Panc1 (cell line): ENCODE data around the gene SPPL2A. TPM values are rescaled to one million over a fixed set of nuclear protein-coding genes. Genes with fewer than 3 reads are reported as not detected.

Experiments
- ATAC-seq: fragments of 200-7000 bp; cut with Tn5 transposase; 2 replicates; pipeline ENCODE4 v1.9.1; 2020; ENCODE audit warnings: mild to moderate bottlenecking, moderate library complexity
- BruUV-seq: library from RNA; stranded (reverse); fragments of 400-500 nt; replicated peaks from 2 replicates; lab custom pipeline; 2021; lab: Mats Ljungman, UMichigan
- CTCF ChIA-PET: fragments of 300-600 bp; sonication (Branson Sonifier 250); formaldehyde crosslinking; loops from one replicate; lab custom pipeline; 2022; ENCODE audit warnings: antibody characterized with exemption; lab: Charles Lee
- POLR2A ChIA-PET: fragments of 300-600 bp; sonication (Branson Sonifier 250); formaldehyde crosslinking; loops from one replicate; lab custom pipeline; 2022; ENCODE audit warnings: antibody characterized with exemption; lab: Charles Lee
- DNase-seq: peaks from one replicate; pipeline ENCODE4 v3.0.0-alpha.2; 2010; ENCODE audit warnings: low read depth, low spot score
- H3K27ac ChIP-seq: 2 replicates; pipeline ENCODE4 v1.5.1; 2011; ENCODE audit warnings: mild to moderate bottlenecking, low read length, inconsistent platforms
- H3K27me3 ChIP-seq: fragments of 200-500 bp; sonication (Bioruptor generic); 2 replicates; pipeline ENCODE4 v1.6.0; 2014; ENCODE audit warnings: low read length, inconsistent platforms; ENCODE audit not compliant: control insufficient read depth, insufficient read depth
- H3K36me3 ChIP-seq: fragments of 200-500 bp; sonication (Bioruptor generic); 2 replicates; pipeline ENCODE4 v1.5.1; 2014; ENCODE audit warnings: inconsistent platforms, mild to moderate bottlenecking, low read length, moderate library complexity; ENCODE audit not compliant: control insufficient read depth, insufficient read depth
- H3K4me1 ChIP-seq: 2 replicates; pipeline ENCODE4 v1.5.1; 2011; ENCODE audit warnings: inconsistent platforms, mild to moderate bottlenecking, low read length, moderate library complexity; ENCODE audit not compliant: control insufficient read depth, insufficient read depth
- H3K4me3 ChIP-seq, 2 experiments: 2 replicates each; pipeline ENCODE4 v1.5.1; 2011 to 2012; ENCODE audit warnings: low read depth in 2 of 2, low read length in 2 of 2, mild to moderate bottlenecking in 2 of 2, inconsistent platforms in 1 of 2, moderate library complexity in 1 of 2
- H3K9me3 ChIP-seq: fragments of 200-500 bp; sonication (Bioruptor generic); 2 replicates; pipeline ENCODE4 v1.5.1; 2014; ENCODE audit warnings: low read depth, mild to moderate bottlenecking, inconsistent platforms, low read length, moderate library complexity; ENCODE audit not compliant: control insufficient read depth, insufficient read depth
- CTCF ChIP-seq: fragments of 450-650 bp; IDR thresholded peaks from 2 replicates; pipeline ENCODE4 v1.5.1; 2017; ENCODE audit warnings: mild to moderate bottlenecking
- POLR2AphosphoS5 ChIP-seq: IDR thresholded peaks from 2 replicates; pipeline ENCODE4 v1.6.1; 2012; ENCODE audit warnings: mild to moderate bottlenecking, low read depth, low read length, moderate library complexity
- SIN3A ChIP-seq: IDR thresholded peaks from 2 replicates; pipeline ENCODE4 v1.6.1; 2012; ENCODE audit warnings: low read depth, mild to moderate bottlenecking, low read length, moderate library complexity, borderline replicate concordance; ENCODE audit not compliant: insufficient read depth
- TCF7L2 ChIP-seq: IDR thresholded peaks from 2 replicates; pipeline ENCODE4 v1.6.1; 2011; ENCODE audit warnings: mild to moderate bottlenecking, low read depth, low read length, inconsistent platforms
- in situ Hi-C: cut with HindIII; loops from 2 replicates; pipeline ENCODE4 v1.10.0; 2016; ENCODE audit warnings: low sequenced_read_pairs, low pct_unique_long_range_greater_than_20kb
- intact Hi-C: fragments of 100-400 bp; cut with micrococcal nuclease; formaldehyde crosslinking; loops from one replicate; pipeline ENCODE4 v1.10.0; 2022; ENCODE audit not compliant: unreplicated experiment
- total RNA-seq: library from RNA; stranded (reverse); gene quantifications from one replicate; pipeline ENCODE4 v1.2.1, GENCODE V29; 2021; ENCODE audit not compliant: unreplicated experiment
- TF ChIP-seq, protein P1 (sequence below), 2 experiments: IDR thresholded peaks; 2 replicates each; pipeline ENCODE4 v1.6.1; 2011 to 2012; ENCODE audit warnings: low read depth in 2 of 2, control low read depth in 1 of 2, low read length in 1 of 2, mild to moderate bottlenecking in 1 of 2, moderate library complexity in 1 of 2; ENCODE audit not compliant: insufficient read depth in 1 of 2

The SPPL2A gene
- total RNA-seq, 1 experiment from 2014 or later = 154 TPM

DNA sequence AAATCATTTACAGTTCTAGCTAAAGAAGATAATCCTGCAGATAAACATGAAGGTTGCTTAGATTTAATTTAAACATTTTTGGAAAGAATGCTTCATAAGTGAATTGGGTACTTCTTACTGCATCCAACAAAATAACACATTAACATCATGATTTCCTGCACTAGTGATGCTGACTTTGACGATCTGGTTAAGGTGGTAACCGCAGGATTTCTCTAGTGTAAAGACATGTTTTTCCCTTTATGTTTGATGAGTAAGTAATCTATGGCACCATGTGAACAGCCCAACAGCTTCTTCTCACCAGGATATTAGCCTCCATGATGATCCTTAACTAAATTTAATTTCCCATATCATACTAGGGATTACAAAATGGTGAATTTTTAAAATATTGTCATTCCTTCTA is 14.1 kb downstream of the SPPL2A start:
- CTCF ChIA-PET = no interaction called here

DNA sequence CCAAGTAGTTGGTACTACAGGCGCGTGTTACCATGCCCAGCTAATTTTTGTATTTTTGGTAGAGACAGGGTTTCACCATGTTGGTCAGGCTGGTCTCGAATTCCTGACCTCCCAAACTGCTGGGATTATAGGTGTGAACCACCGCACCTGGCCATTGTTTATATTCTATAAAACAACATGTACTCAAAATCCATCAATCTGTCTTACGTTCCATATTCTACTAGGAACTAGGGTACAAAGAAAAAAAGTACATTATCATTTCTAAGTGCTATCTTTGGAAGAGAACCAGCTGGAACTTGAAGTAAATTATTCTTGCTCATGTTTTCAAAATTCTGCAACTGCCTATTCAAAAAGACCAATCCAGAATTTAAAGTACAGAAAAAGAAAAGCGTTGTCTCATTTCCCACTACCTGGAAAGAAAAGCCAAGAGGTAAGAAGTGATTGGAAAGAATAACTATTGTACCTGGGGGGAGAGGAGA is 15.2 kb downstream of the SPPL2A start:
- Histone ChIP-seq H3K27me3 (no peaks in the 10 kb centered on the region), H3K27ac (no peak overlapping the region), H3K9me3 (no peaks in the 10 kb centered on the region), H3K36me3 (peaks cover 14% of the 10 kb centered on the region; the same call in 1 of the 2 replicates), H3K4me1 (no peaks in the 10 kb centered on the region), H3K4me3 (no peak overlapping the region)
- ChIA-PET CTCF (no interaction called here), POLR2A (no interaction called here)
- ATAC-seq (no peak), DNase-seq (no peak)
- in situ Hi-C loops (no loop called here), intact Hi-C loops (no loop called here)
- TF ChIP-seq SIN3A = no peak
- no TSS peak for BruUV-seq

More for the DNA sequence above, 14.1 kb downstream of the SPPL2A start:
- no peak overlapping the region for H3K27ac ChIP-seq
- BruUV-seq = TSS peak; percentile 53
- ATAC-seq (no peak), DNase-seq (no peak)
- H3K4me1 ChIP-seq = no peaks in the 10 kb centered on the region
- H3K4me3 ChIP-seq = no peak overlapping the region
- in situ Hi-C loops (no loop called here), intact Hi-C loops (no loop called here)
- H3K27me3 ChIP-seq = no peaks in the 10 kb centered on the region
- TF ChIP-seq POLR2AphosphoS5 (no peak), SIN3A (no peak), TCF7L2 (no peak), CTCF (no peak)
- TF ChIP-seq, protein P1, sequence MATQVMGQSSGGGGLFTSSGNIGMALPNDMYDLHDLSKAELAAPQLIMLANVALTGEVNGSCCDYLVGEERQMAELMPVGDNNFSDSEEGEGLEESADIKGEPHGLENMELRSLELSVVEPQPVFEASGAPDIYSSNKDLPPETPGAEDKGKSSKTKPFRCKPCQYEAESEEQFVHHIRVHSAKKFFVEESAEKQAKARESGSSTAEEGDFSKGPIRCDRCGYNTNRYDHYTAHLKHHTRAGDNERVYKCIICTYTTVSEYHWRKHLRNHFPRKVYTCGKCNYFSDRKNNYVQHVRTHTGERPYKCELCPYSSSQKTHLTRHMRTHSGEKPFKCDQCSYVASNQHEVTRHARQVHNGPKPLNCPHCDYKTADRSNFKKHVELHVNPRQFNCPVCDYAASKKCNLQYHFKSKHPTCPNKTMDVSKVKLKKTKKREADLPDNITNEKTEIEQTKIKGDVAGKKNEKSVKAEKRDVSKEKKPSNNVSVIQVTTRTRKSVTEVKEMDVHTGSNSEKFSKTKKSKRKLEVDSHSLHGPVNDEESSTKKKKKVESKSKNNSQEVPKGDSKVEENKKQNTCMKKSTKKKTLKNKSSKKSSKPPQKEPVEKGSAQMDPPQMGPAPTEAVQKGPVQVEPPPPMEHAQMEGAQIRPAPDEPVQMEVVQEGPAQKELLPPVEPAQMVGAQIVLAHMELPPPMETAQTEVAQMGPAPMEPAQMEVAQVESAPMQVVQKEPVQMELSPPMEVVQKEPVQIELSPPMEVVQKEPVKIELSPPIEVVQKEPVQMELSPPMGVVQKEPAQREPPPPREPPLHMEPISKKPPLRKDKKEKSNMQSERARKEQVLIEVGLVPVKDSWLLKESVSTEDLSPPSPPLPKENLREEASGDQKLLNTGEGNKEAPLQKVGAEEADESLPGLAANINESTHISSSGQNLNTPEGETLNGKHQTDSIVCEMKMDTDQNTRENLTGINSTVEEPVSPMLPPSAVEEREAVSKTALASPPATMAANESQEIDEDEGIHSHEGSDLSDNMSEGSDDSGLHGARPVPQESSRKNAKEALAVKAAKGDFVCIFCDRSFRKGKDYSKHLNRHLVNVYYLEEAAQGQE (IDR thresholded peaks at IDR 0.05; ENCODE audit: insufficient read depth in 1 of 2, low read depth in 2 of 2, low read length in 1 of 2) = no peak
- peaks cover 14% of the 10 kb centered on the region; the same call in 1 of the 2 replicates for H3K36me3 ChIP-seq
- POLR2A ChIA-PET = interaction anchor here (0.7 kb wide), 1 partner anchor 52 kb away, joined by 4 read pairs; no protein-coding TSS in a partner anchor
- no peaks in the 10 kb centered on the region for H3K9me3 ChIP-seq

GRCh38 chr15:50747523-50747922 is 18.0 kb downstream of the SPPL2A start:
- BruUV-seq = no TSS peak
- Histone ChIP-seq H3K9me3 (no peaks in the 10 kb centered on the region), H3K4me3 (no peak overlapping the region), H3K4me1 (no peaks in the 10 kb centered on the region), H3K36me3 (peaks cover 14% of the 10 kb centered on the region; the same call in 1 of the 2 replicates), H3K27ac (no peak overlapping the region), H3K27me3 (no peaks in the 10 kb centered on the region)
- ChIA-PET CTCF (no interaction called here), POLR2A (no interaction called here)
- ATAC-seq (no peak), DNase-seq (no peak)
- in situ Hi-C loops = no loop called here
- TF ChIP-seq CTCF (no peak), POLR2AphosphoS5 (no peak), TCF7L2 (no peak), SIN3A (no peak)
- TF ChIP-seq, protein P1 (IDR thresholded peaks at IDR 0.05; ENCODE audit: insufficient read depth in 1 of 2, low read depth in 2 of 2, low read length in 1 of 2) = no peak
- intact Hi-C loops = no loop called here
